HUES64 (cell line): Measurements from ENCODE around the gene CCDC158.

Source experiments
- H3K27ac ChIP-seq: 2 replicates; pipeline ENCODE4 v1.7.0; 2013; ENCODE audit warnings: low read depth, low read length, inconsistent platforms
- H3K27me3 ChIP-seq: 2 replicates; pipeline ENCODE4 v1.6.1; 2013; ENCODE audit warnings: mild to moderate bottlenecking, low read length; ENCODE audit not compliant: insufficient read depth
- H3K36me3 ChIP-seq: 2 replicates; pipeline ENCODE4 v1.6.1; 2013; ENCODE audit warnings: mild to moderate bottlenecking, low read length; ENCODE audit not compliant: insufficient read depth
- H3K4me1 ChIP-seq: 2 replicates; pipeline ENCODE4 v1.6.1; 2013; ENCODE audit warnings: mild to moderate bottlenecking, low read length, moderate library complexity; ENCODE audit not compliant: insufficient read depth
- H3K4me3 ChIP-seq: 2 replicates; pipeline ENCODE4 v1.5.1; 2013; ENCODE audit warnings: mild to moderate bottlenecking, low read length, moderate library complexity
- H3K9ac ChIP-seq: 2 replicates; pipeline ENCODE4 v1.6.1; 2013; ENCODE audit warnings: mild to moderate bottlenecking, low read depth, low read length
- H3K9me3 ChIP-seq: 2 replicates; pipeline ENCODE4 v1.6.1; 2013; ENCODE audit warnings: low read depth, low read length; ENCODE audit not compliant: insufficient read depth
- WGBS: fragments of 150-250, 120-280 bp; methylation state at CpG from one replicate; pipeline ENCODE4 v1.1.7; 2013; ENCODE audit warnings: missing lambda C conversion rate; 5-methylcytosine and 5-hydroxymethylcytosine counted together

CCDC158 gene

GRCh38 chr4:76386566-76387305, 34.2 kb downstream of the CCDC158 start:
- H3K27me3 ChIP-seq: no peaks in the 10 kb centered on the region
- H3K36me3 ChIP-seq: no peaks in the 10 kb centered on the region
- H3K9ac ChIP-seq: no peak overlapping the region
- H3K9me3 ChIP-seq: no peaks in the 10 kb centered on the region
- H3K27ac ChIP-seq: no peak overlapping the region
- no peak overlapping the region for H3K4me3 ChIP-seq
- WGBS: 93% methylated on average over 6 of the region's 6 CpGs
- H3K4me1 ChIP-seq: peaks cover 25% of the 10 kb centered on the region

- Histone ChIP-seq H3K27ac (no peak overlapping the region), H3K4me1 (peaks cover 25% of the 10 kb centered on the region), H3K27me3 (no peaks in the 10 kb centered on the region), H3K9ac (no peak overlapping the region), H3K4me3 (no peak overlapping the region), H3K36me3 (no peaks in the 10 kb centered on the region), H3K9me3 (peaks cover 2% of the 10 kb centered on the region; the same call in 1 of the 2 replicates)
- 97% methylated on average over 4 of the region's 6 CpGs for WGBS
Measured at GRCh38 chr4:76385974-76386373, 35.0 kb downstream of the CCDC158 start.

GRCh38 chr4:76384052-76384451, 36.9 kb downstream of the CCDC158 start:
- H3K9me3 ChIP-seq: peaks cover 2% of the 10 kb centered on the region; the same call in 1 of the 2 replicates
- WGBS: 87% methylated on average over 3 of the region's 4 CpGs
- no peaks in the 10 kb centered on the region for H3K36me3 ChIP-seq
- H3K9ac ChIP-seq: no peak overlapping the region
- no peak overlapping the region for H3K4me3 ChIP-seq
- no peaks in the 10 kb centered on the region for H3K27me3 ChIP-seq
- no peak overlapping the region for H3K27ac ChIP-seq
- H3K4me1 ChIP-seq: peaks cover 32% of the 10 kb centered on the region

- H3K9ac ChIP-seq: no peak overlapping the region
- H3K27me3 ChIP-seq: no peaks in the 10 kb centered on the region
- WGBS: 93% methylated on average over 1 of the region's 2 CpGs
Measured at GRCh38 chr4:76383001-76383400, 37.9 kb downstream of the CCDC158 start.

GRCh38 chr4:76381986-76382385, 39.0 kb downstream of the CCDC158 start:
- Histone ChIP-seq H3K4me3 (no peak overlapping the region), H3K27ac (no peak overlapping the region), H3K27me3 (no peaks in the 10 kb centered on the region), H3K36me3 (no peaks in the 10 kb centered on the region), H3K4me1 (peaks cover 44% of the 10 kb centered on the region), H3K9me3 (peaks cover 2% of the 10 kb centered on the region; the same call in 1 of the 2 replicates), H3K9ac (no peak overlapping the region)
- 96% methylated on average over 2 of the region's 3 CpGs for WGBS

More at GRCh38 chr4:76383001-76383400, 37.9 kb downstream of the CCDC158 start:
- peaks cover 35% of the 10 kb centered on the region for H3K4me1 ChIP-seq
- H3K9me3 ChIP-seq: peaks cover 2% of the 10 kb centered on the region; the same call in 1 of the 2 replicates
- no peak overlapping the region for H3K4me3 ChIP-seq
- no peaks in the 10 kb centered on the region for H3K36me3 ChIP-seq
- H3K27ac ChIP-seq: no peak overlapping the region

- H3K4me1 ChIP-seq: peaks cover 44% of the 10 kb centered on the region
- H3K9ac ChIP-seq: no peak overlapping the region
- no peaks in the 10 kb centered on the region for H3K36me3 ChIP-seq
- H3K27ac ChIP-seq: peak overlapping the region; percentile 85
- peaks cover 2% of the 10 kb centered on the region; the same call in 1 of the 2 replicates for H3K9me3 ChIP-seq
- no peak overlapping the region for H3K4me3 ChIP-seq
- 63% methylated on average over 6 of the region's 6 CpGs for WGBS
- no peaks in the 10 kb centered on the region for H3K27me3 ChIP-seq
Measured at GRCh38 chr4:76380561-76380960, 40.4 kb downstream of the CCDC158 start.

- Histone ChIP-seq H3K36me3 (no peaks in the 10 kb centered on the region), H3K4me1 (peaks cover 21% of the 10 kb centered on the region), H3K9ac (no peak overlapping the region), H3K27me3 (no peaks in the 10 kb centered on the region), H3K4me3 (no peak overlapping the region), H3K9me3 (peaks cover 2% of the 10 kb centered on the region; the same call in 1 of the 2 replicates), H3K27ac (no peak overlapping the region)
- WGBS: 60% methylated on average over 4 of the region's 5 CpGs
Measured at GRCh38 chr4:76377911-76378310, 43.0 kb downstream of the CCDC158 start.

- Histone ChIP-seq H3K4me1 (peaks cover 20% of the 10 kb centered on the region), H3K9ac (no peak overlapping the region), H3K27ac (no peak overlapping the region; the same call in 1 of the 2 replicates), H3K9me3 (peaks cover 2% of the 10 kb centered on the region; the same call in 1 of the 2 replicates), H3K4me3 (no peak overlapping the region), H3K36me3 (no peaks in the 10 kb centered on the region), H3K27me3 (no peaks in the 10 kb centered on the region)
- 71% methylated on average over 3 of the region's 4 CpGs for WGBS
Measured at GRCh38 chr4:76377481-76377901, 43.5 kb downstream of the CCDC158 start.

- no peaks in the 10 kb centered on the region for H3K27me3 ChIP-seq
- no CpG with 5 or more reads among the region's 1 CpG for WGBS
- no peak overlapping the region for H3K27ac ChIP-seq
- H3K4me3 ChIP-seq: no peak overlapping the region
- H3K4me1 ChIP-seq: peaks cover 20% of the 10 kb centered on the region
- no peaks in the 10 kb centered on the region for H3K36me3 ChIP-seq
- no peak overlapping the region for H3K9ac ChIP-seq
- peaks cover 2% of the 10 kb centered on the region; the same call in 1 of the 2 replicates for H3K9me3 ChIP-seq
Measured at GRCh38 chr4:76376534-76376933, 44.4 kb downstream of the CCDC158 start.

- Histone ChIP-seq H3K27ac (no peak overlapping the region), H3K4me3 (no peak overlapping the region), H3K27me3 (no peaks in the 10 kb centered on the region), H3K9ac (no peak overlapping the region), H3K4me1 (peaks cover 18% of the 10 kb centered on the region), H3K9me3 (no peaks in the 10 kb centered on the region), H3K36me3 (no peaks in the 10 kb centered on the region)
- WGBS: no CpG with 5 or more reads among the region's 1 CpG
Measured at GRCh38 chr4:76375703-76376102, 45.2 kb downstream of the CCDC158 start.

GRCh38 chr4:76374798-76375197, 46.1 kb downstream of the CCDC158 start:
- WGBS: no CpG with 5 or more reads among the region's 1 CpG
- H3K9ac ChIP-seq: no peak overlapping the region
- H3K4me3 ChIP-seq: no peak overlapping the region
- H3K27ac ChIP-seq: no peak overlapping the region
- H3K27me3 ChIP-seq: no peaks in the 10 kb centered on the region
- H3K36me3 ChIP-seq: no peaks in the 10 kb centered on the region
- no peaks in the 10 kb centered on the region for H3K9me3 ChIP-seq
- peaks cover 14% of the 10 kb centered on the region for H3K4me1 ChIP-seq
